GM12878 (cell line): ENCODE results near the gene DGKI. TPM values are rescaled to one million over a fixed set of nuclear protein-coding genes. Genes with fewer than 3 reads are reported as not detected.

Experiments used
- ATAC-seq: fragments of 200-7000 bp; cut with Tn5 transposase; 3 replicates; pipeline ENCODE4 v1.9.1; 2020; ENCODE audit warnings: mild to moderate bottlenecking, moderate library complexity
- BruUV-seq: library from RNA; stranded (reverse); fragments of 400-500 nt; replicated peaks from 2 replicates; lab custom pipeline; 2021; lab: Mats Ljungman, UMichigan
- CTCF ChIA-PET: fragments of 300-600 bp; sonication (Branson Sonifier 250); formaldehyde crosslinking; extraction: SDS; loops from one replicate; lab custom pipeline; 2021; ENCODE audit warnings: inconsistent platforms; lab: Yijun Ruan, JAX
- POLR2A ChIA-PET: fragments of 350-600 bp; formaldehyde crosslinking; extraction: SDS; loops from one replicate; lab custom pipeline; 2021; ENCODE audit warnings: inconsistent platforms; lab: Charles Lee
- RAD21 ChIA-PET: fragments of 300-600 bp; sonication (Branson Sonifier 250); formaldehyde crosslinking; loops from one replicate; lab custom pipeline; 2023; ENCODE audit warnings: antibody characterized with exemption; ENCODE audit not compliant: unreplicated experiment; lab: Charles Lee
- SMC1A ChIA-PET: fragments of 300-600 bp; sonication (Branson Sonifier 250); formaldehyde crosslinking; loops from one replicate; lab custom pipeline; 2023; ENCODE audit not compliant: unreplicated experiment, uncharacterized antibody; lab: Charles Lee
- DNase-seq: peaks from one replicate; pipeline ENCODE4 v3.0.0-alpha.2; 2011; ENCODE audit warnings: low read depth, low spot score
- FAIRE-seq: peaks from 3 replicates; lab custom pipeline; 2011; peaks lifted over from hg19 to GRCh38; lab: Jason Lieb, UNC
- H2AFZ ChIP-seq: 2 replicates; pipeline ENCODE4 v1.6.0; 2011; ENCODE audit warnings: low read depth, low read length, control low read depth; ENCODE audit not compliant: control insufficient read depth
- H3K27ac ChIP-seq: 2 replicates; pipeline ENCODE4 v1.5.1; 2011; ENCODE audit warnings: control low read depth; ENCODE audit not compliant: control insufficient read depth, insufficient read depth
- H3K27me3 ChIP-seq, 2 experiments: replicated peaks in 1 of 2; 2 replicates each; pipeline versions ENCODE4 v1.6.0 to v1.6.1; 2011; ENCODE audit warnings: low read length in 1 of 2; ENCODE audit not compliant: control insufficient read depth in 2 of 2, insufficient read depth in 2 of 2
- H3K36me3 ChIP-seq, 2 experiments: 2 replicates each; pipeline ENCODE4 v1.5.1; 2011; ENCODE audit warnings: low read length in 1 of 2; ENCODE audit not compliant: control insufficient read depth in 2 of 2, insufficient read depth in 2 of 2
- H3K4me1 ChIP-seq: 2 replicates; pipeline ENCODE4 v1.6.1; 2011; ENCODE audit warnings: mild to moderate bottlenecking, low read length, moderate library complexity, mixed read lengths; ENCODE audit not compliant: control insufficient read depth, insufficient read depth
- H3K4me2 ChIP-seq: 2 replicates; pipeline ENCODE4 v1.6.0; 2011; ENCODE audit warnings: control low read depth; ENCODE audit not compliant: control insufficient read depth, insufficient read depth
- H3K4me3 ChIP-seq: fragments of 200-600 bp; sonication (generic); 2 replicates; pipeline ENCODE4 v1.5.1; 2016
- H3K79me2 ChIP-seq: 2 replicates; pipeline ENCODE4 v1.6.0; 2011; ENCODE audit warnings: low read length; ENCODE audit not compliant: control insufficient read depth, insufficient read depth
- H3K9ac ChIP-seq: 2 replicates; pipeline ENCODE4 v1.8.0; 2011; ENCODE audit warnings: low read length, control low read depth, mixed read lengths; ENCODE audit not compliant: control insufficient read depth, insufficient read depth
- H3K9me3 ChIP-seq: replicated peaks from 3 replicates; pipeline ENCODE4 v1.5.1; 2011; ENCODE audit warnings: mild to moderate bottlenecking, low read length; ENCODE audit not compliant: control insufficient read depth, insufficient read depth
- H4K20me1 ChIP-seq: 2 replicates; pipeline ENCODE4 v1.6.0; 2011; ENCODE audit not compliant: control insufficient read depth, insufficient read depth
- BRCA1 ChIP-seq: IDR thresholded peaks from 2 replicates; pipeline ENCODE4 v1.6.1; 2011; ENCODE audit warnings: low read depth, low read length, improper control_type of control experiment
- CBFB ChIP-seq: IDR thresholded peaks from 2 replicates; pipeline ENCODE4 v1.6.1; 2016; ENCODE audit warnings: antibody characterized with exemption, low read depth
- CEBPZ ChIP-seq: fragments of 150-350 bp; IDR thresholded peaks from 2 replicates; pipeline ENCODE4 v1.6.1; 2016; ENCODE audit warnings: low read depth, low read length
- EZH2 ChIP-seq: IDR thresholded peaks from 2 replicates; pipeline ENCODE4 v1.6.1; 2012; ENCODE audit warnings: low read depth, mild to moderate bottlenecking, control low read depth, inconsistent platforms, low read length, borderline replicate concordance; ENCODE audit not compliant: control insufficient read depth
- FOXK2 ChIP-seq: fragments of 450-650 bp; IDR thresholded peaks from 2 replicates; pipeline ENCODE4 v1.6.1; 2017; ENCODE audit warnings: mild to moderate bottlenecking, moderate library complexity
- JUNB ChIP-seq: IDR thresholded peaks from 2 replicates; pipeline ENCODE4 v1.6.1; 2016; ENCODE audit warnings: antibody characterized with exemption, mild to moderate bottlenecking
- MEF2A ChIP-seq: IDR thresholded peaks from 2 replicates; pipeline ENCODE4 v1.6.1; 2011; ENCODE audit warnings: low read depth, mild to moderate bottlenecking, low read length, moderate library complexity; ENCODE audit not compliant: insufficient read depth
- MYC ChIP-seq: IDR thresholded peaks from 2 replicates; pipeline ENCODE4 v1.6.1; 2011; ENCODE audit warnings: mild to moderate bottlenecking, low read length, moderate library complexity, inconsistent platforms; ENCODE audit not compliant: insufficient read depth, insufficient replicate concordance, insufficient read length, severe bottlenecking
- POLR2AphosphoS5 ChIP-seq: IDR thresholded peaks from 2 replicates; pipeline ENCODE4 v1.6.1; 2011; ENCODE audit warnings: mild to moderate bottlenecking, low read length, inconsistent platforms
- RBBP5 ChIP-seq: fragments of 200-600 bp; sonication (generic); conservative IDR thresholded peaks from 2 replicates; pipeline ENCODE4 v1.6.1; 2016
- SMAD1 ChIP-seq: fragments of 450-650 bp; IDR thresholded peaks from 2 replicates; pipeline ENCODE4 v1.6.1; 2018; ENCODE audit warnings: mild to moderate bottlenecking, low read depth; ENCODE audit not compliant: partially characterized antibody
- SMAD5 ChIP-seq: IDR thresholded peaks from 2 replicates; pipeline ENCODE4 v1.6.1; 2016; ENCODE audit warnings: antibody characterized with exemption, low read depth
- SMARCA5 ChIP-seq: fragments of 450-650 bp; IDR thresholded peaks from 2 replicates; pipeline ENCODE4 v1.6.1; 2017; ENCODE audit warnings: mild to moderate bottlenecking
- TBL1XR1 ChIP-seq: IDR thresholded peaks from 2 replicates; pipeline ENCODE4 v1.6.1; 2012; ENCODE audit warnings: low read depth, low read length, improper control_type of control experiment
- ZBED1 ChIP-seq: IDR thresholded peaks from 2 replicates; pipeline ENCODE4 v1.6.1; 2016; ENCODE audit warnings: borderline replicate concordance
- ZNF622 ChIP-seq: fragments of 450-650 bp; IDR thresholded peaks from 2 replicates; pipeline ENCODE4 v1.6.1; 2017; ENCODE audit warnings: mild to moderate bottlenecking, inconsistent platforms
- WGBS: methylation state at CpG from one replicate; pipeline ENCODE4 v1.1.6; 2016; ENCODE audit warnings: low lambda C conversion rate; ENCODE audit not compliant: insufficient replicate concordance, insufficient coverage; ENCODE audit errors: missing lambda C conversion rate; 5-methylcytosine and 5-hydroxymethylcytosine counted together
- in situ Hi-C: fragments of 300-500 bp; cut with MboI; formaldehyde crosslinking; loops from 9 replicates; pipeline ENCODE4 v1.14.3; 2018; ENCODE audit warnings: mixed read lengths
- intact Hi-C: fragments of 100-400 bp; cut with micrococcal nuclease; formaldehyde crosslinking; loops from one replicate; pipeline ENCODE4 v1.14.2; 2022; ENCODE audit not compliant: unreplicated experiment
- polyA plus RNA-seq, 11 experiments: library from polyadenylated mRNA; depleted of rRNA in 4 of 11; unstranded in 6 of 11; stranded (reverse) in 5 of 11; fragments of >200 nt; fragmentation: Nextera tagmentation in 4 of 11; fragmentation: Illumina TruSeq in 1 of 11; extraction: Ambion mirVana in 4 of 11; extraction: Trizol in 1 of 11; gene quantifications; 1 replicate in 1 of 11; 2 replicates in 10 of 11; pipeline versions ENCODE4 v1.2.1 to v1.2.3, GENCODE V29; 2011 to 2016; ENCODE audit warnings: inconsistent platforms in 2 of 11, missing spikeins in 2 of 11, low read depth in 1 of 11
- total RNA-seq, 4 experiments: library from RNA; depleted of rRNA in 3 of 4; stranded (reverse); fragments of >200 nt in 3 of 4; fragmentation: Illumina TruSeq in 1 of 4; extraction: Trizol in 1 of 4; gene quantifications; 2 replicates each; pipeline versions ENCODE4 v1.2.1 to v1.2.3, GENCODE V29; 2013 to 2021
- TF ChIP-seq, protein P1 (sequence below): fragments of 450-650 bp; IDR thresholded peaks from 2 replicates; pipeline ENCODE4 v1.6.1; 2014; ENCODE audit warnings: mild to moderate bottlenecking
- TF ChIP-seq, protein P2 (sequence below): fragments of 450-650 bp; IDR thresholded peaks from 2 replicates; pipeline ENCODE4 v1.6.1; 2017; ENCODE audit warnings: mild to moderate bottlenecking, moderate library complexity

Gene DGKI
- total and polyA plus RNA-seq, 10 of the 15 experiments (the other 5 are each of a cell fraction or from before 2014, with no cell fraction given): 10.4 to 37.1 (median 22.1) TPM

- BruUV-seq: no TSS peak
- no peak overlapping the region for H3K9ac ChIP-seq
- H3K79me2 ChIP-seq: no peaks in the 10 kb centered on the region
- FAIRE-seq (no peak), DNase-seq (no peak), ATAC-seq (no peak)
- H4K20me1 ChIP-seq: no peaks in the 10 kb centered on the region
- no peaks in the 10 kb centered on the region for H3K4me1 ChIP-seq
- ChIA-PET CTCF (interaction anchor here (0.6 to 2.3 kb wide), 11 partner anchors 10 to 208 kb away, joined by 3 to 12 read pairs (median 4); no protein-coding TSS in a partner anchor), SMC1A (interaction anchor here (0.5 to 5.9 kb wide), 23 partner anchors 9 to 270 kb away, joined by 3 to 63 read pairs (median 4); no protein-coding TSS in a partner anchor), RAD21 (interaction anchor here (0.6 to 3.8 kb wide), 11 partner anchors 10 to 356 kb away, joined by 3 to 26 read pairs (median 4); no protein-coding TSS in a partner anchor), POLR2A (interaction anchor here (0.6 to 3.3 kb wide), 11 partner anchors 8 to 131 kb away, joined by 3 to 17 read pairs (median 4); no protein-coding TSS in a partner anchor)
- H3K4me3 ChIP-seq: no peak overlapping the region
- H3K27me3 ChIP-seq: no peaks in the 10 kb centered on the region
- TF ChIP-seq, protein P1, sequence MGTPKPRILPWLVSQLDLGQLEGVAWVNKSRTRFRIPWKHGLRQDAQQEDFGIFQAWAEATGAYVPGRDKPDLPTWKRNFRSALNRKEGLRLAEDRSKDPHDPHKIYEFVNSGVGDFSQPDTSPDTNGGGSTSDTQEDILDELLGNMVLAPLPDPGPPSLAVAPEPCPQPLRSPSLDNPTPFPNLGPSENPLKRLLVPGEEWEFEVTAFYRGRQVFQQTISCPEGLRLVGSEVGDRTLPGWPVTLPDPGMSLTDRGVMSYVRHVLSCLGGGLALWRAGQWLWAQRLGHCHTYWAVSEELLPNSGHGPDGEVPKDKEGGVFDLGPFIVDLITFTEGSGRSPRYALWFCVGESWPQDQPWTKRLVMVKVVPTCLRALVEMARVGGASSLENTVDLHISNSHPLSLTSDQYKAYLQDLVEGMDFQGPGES: no peak
- TF ChIP-seq MEF2A (no peak), SMAD5 (no peak), POLR2AphosphoS5 (no peak), SMARCA5 (no peak), RBBP5 (no peak), CBFB (no peak), TBL1XR1 (no peak), JUNB (no peak), CEBPZ (no peak), ZNF622 (no peak), MYC (no peak), ZBED1 (no peak), SMAD1 (no peak), BRCA1 (no peak), FOXK2 (no peak), EZH2 (no peak)
- TF ChIP-seq, protein P2, sequence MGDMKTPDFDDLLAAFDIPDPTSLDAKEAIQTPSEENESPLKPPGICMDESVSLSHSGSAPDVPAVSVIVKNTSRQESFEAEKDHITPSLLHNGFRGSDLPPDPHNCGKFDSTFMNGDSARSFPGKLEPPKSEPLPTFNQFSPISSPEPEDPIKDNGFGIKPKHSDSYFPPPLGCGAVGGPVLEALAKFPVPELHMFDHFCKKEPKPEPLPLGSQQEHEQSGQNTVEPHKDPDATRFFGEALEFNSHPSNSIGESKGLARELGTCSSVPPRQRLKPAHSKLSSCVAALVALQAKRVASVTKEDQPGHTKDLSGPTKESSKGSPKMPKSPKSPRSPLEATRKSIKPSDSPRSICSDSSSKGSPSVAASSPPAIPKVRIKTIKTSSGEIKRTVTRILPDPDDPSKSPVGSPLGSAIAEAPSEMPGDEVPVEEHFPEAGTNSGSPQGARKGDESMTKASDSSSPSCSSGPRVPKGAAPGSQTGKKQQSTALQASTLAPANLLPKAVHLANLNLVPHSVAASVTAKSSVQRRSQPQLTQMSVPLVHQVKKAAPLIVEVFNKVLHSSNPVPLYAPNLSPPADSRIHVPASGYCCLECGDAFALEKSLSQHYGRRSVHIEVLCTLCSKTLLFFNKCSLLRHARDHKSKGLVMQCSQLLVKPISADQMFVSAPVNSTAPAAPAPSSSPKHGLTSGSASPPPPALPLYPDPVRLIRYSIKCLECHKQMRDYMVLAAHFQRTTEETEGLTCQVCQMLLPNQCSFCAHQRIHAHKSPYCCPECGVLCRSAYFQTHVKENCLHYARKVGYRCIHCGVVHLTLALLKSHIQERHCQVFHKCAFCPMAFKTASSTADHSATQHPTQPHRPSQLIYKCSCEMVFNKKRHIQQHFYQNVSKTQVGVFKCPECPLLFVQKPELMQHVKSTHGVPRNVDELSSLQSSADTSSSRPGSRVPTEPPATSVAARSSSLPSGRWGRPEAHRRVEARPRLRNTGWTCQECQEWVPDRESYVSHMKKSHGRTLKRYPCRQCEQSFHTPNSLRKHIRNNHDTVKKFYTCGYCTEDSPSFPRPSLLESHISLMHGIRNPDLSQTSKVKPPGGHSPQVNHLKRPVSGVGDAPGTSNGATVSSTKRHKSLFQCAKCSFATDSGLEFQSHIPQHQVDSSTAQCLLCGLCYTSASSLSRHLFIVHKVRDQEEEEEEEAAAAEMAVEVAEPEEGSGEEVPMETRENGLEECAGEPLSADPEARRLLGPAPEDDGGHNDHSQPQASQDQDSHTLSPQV: no peak
- H3K4me2 ChIP-seq: no peak overlapping the region
- H3K9me3 ChIP-seq: no peaks in the 10 kb centered on the region
- intact Hi-C loops: no loop called here
- no peak overlapping the region for H2AFZ ChIP-seq
- 67% methylated on average over 3 of the region's 3 CpGs for WGBS
- no peaks in the 10 kb centered on the region for H3K36me3 ChIP-seq
- no peak overlapping the region for H3K27ac ChIP-seq
- in situ Hi-C loops: no loop called here
Measured at GRCh38 chr7:137691566-137691965, 155.2 kb downstream of the DGKI start.
